CD4-positive, alpha-beta T cell (primary cell): Measurements from ENCODE around the gene KRT5. TPM values are rescaled to one million over a fixed set of nuclear protein-coding genes. Genes with fewer than 3 reads are reported as not detected.

Experiments
- ATAC-seq: fragments of 200-7000 bp; cut with Tn5 transposase; one replicate; pipeline ENCODE4 v1.10.0; 2022; ENCODE audit warnings: mild to moderate bottlenecking; ENCODE audit not compliant: poor library complexity
- CTCF ChIA-PET: fragments of 350-600 bp; sonication (Branson Sonifier 250); formaldehyde crosslinking; loops from one replicate; lab custom pipeline; 2021; ENCODE audit warnings: antibody characterized with exemption, inconsistent platforms; lab: Charles Lee
- POLR2A ChIA-PET: fragments of 350-600 bp; sonication (Branson Sonifier 250); formaldehyde crosslinking; loops from one replicate; lab custom pipeline; 2021; ENCODE audit warnings: antibody characterized with exemption, inconsistent platforms; lab: Charles Lee
- DNase-seq, 14 experiments: peaks; one replicate each; pipeline ENCODE4 v3.0.0-alpha.2; 2013 to 2020; ENCODE audit warnings: mixed read lengths in 2 of 14
- H3K27ac ChIP-seq, 2 donors: one replicate each; pipeline versions ENCODE4 v1.5.1 to v1.7.0; 2013; ENCODE audit warnings: low read length in 2 of 2, low read depth in 1 of 2, mild to moderate bottlenecking in 1 of 2
- H3K27me3 ChIP-seq, 2 experiments: 1 replicate in 1 of 2; 2 replicates in 1 of 2; pipeline versions ENCODE4 v1.6.1 to v1.7.0; 2013; ENCODE audit warnings: low read length in 2 of 2, control low read depth in 1 of 2, mild to moderate bottlenecking in 1 of 2, moderate library complexity in 1 of 2; ENCODE audit not compliant: insufficient read depth in 2 of 2, control insufficient read depth in 1 of 2
- H3K36me3 ChIP-seq: one replicate; pipeline ENCODE4 v1.6.1; 2013; ENCODE audit warnings: low read length, control low read depth; ENCODE audit not compliant: insufficient read depth
- H3K4me1 ChIP-seq: one replicate; pipeline ENCODE4 v1.6.1; 2013; ENCODE audit warnings: low read length, control low read depth; ENCODE audit not compliant: insufficient read depth
- H3K4me3 ChIP-seq: one replicate; pipeline ENCODE4 v1.5.1; 2013; ENCODE audit warnings: mild to moderate bottlenecking, low read length, moderate library complexity
- H3K9me3 ChIP-seq, 2 experiments: 1 replicate in 1 of 2; 2 replicates in 1 of 2; pipeline versions ENCODE4 v1.6.1 to v1.7.0; 2013; ENCODE audit warnings: low read length in 2 of 2, mild to moderate bottlenecking in 2 of 2, control low read depth in 1 of 2, moderate library complexity in 1 of 2; ENCODE audit not compliant: control insufficient read depth in 1 of 2, insufficient read depth in 1 of 2
- H3K27ac Mint-ChIP-seq: one replicate; pipeline ENCODE4 v1.8.0; 2020; ENCODE audit warnings: mixed read lengths
- H3K27me3 Mint-ChIP-seq: one replicate; pipeline ENCODE4 v1.8.0; 2021; ENCODE audit warnings: mixed read lengths
- H3K36me3 Mint-ChIP-seq: one replicate; pipeline ENCODE4 v1.8.0; 2021; ENCODE audit warnings: low read depth, mixed read lengths
- H3K4me1 Mint-ChIP-seq: one replicate; pipeline ENCODE4 v1.8.0; 2021; ENCODE audit warnings: low read depth, mixed read lengths
- H3K4me3 Mint-ChIP-seq: one replicate; pipeline ENCODE4 v1.8.0; 2020; ENCODE audit warnings: mild to moderate bottlenecking, mixed read lengths
- H3K9me3 Mint-ChIP-seq: one replicate; pipeline ENCODE4 v1.8.0; 2020; ENCODE audit warnings: mixed read lengths
- CTCF ChIP-seq: fragments of 200-600 bp; IDR thresholded peaks from one replicate; pipeline ENCODE4 v1.8.0; 2022; ENCODE audit warnings: antibody characterized with exemption, mild to moderate bottlenecking
- intact Hi-C, 2 experiments: fragments of 100-400 bp; cut with DNase I in 1 of 2; cut with micrococcal nuclease in 1 of 2; formaldehyde crosslinking; loops; one replicate each; pipeline versions ENCODE4 v1.15.1 to v1.9.0; 2023 to 2025; cut with DNase I, micrococcal nuclease
- total RNA-seq, 174 experiments: library from RNA in 2 of 174; stranded (reverse) in 2 of 174; gene quantifications; one replicate each; pipeline ENCODE4 v1.2.3 and lab custom pipeline; 2021 to 2026

Gene KRT5
- total RNA-seq, 2 experiments from 2014 or later: 0.60 to 0.81 TPM

DNA sequence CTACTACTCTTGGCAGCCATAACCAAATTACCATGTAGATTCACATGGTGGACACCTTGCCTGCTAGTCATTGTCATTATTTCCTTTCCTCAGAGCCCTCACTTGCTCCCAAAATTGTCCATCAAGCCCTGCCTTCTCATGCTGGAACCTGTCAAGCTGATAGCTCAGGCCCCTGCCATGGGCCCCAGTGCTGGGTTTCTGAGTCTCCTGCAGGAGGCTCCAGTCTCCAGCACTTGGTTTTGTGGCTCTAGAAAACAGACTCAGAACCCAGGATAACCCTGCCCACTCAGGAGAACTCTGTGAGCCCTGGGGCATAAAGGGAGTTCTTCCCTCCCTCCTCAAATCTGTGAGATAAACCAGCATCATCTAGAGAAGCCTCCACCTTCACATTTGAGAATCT is 22.0 kb upstream of the KRT5 start:
- H3K4me3 Mint-ChIP-seq: no peak overlapping the region
- no peak for DNase-seq
- POLR2A ChIA-PET: no interaction called here
- H3K9me3 Mint-ChIP-seq: no peaks in the 10 kb centered on the region
- intact Hi-C loops: loop anchor here in 1 of 2 experiments (1.0 kb wide), 1 partner anchor 337 kb away; no protein-coding TSS in a partner anchor
- Histone ChIP-seq H3K36me3 (no peaks in the 10 kb centered on the region), H3K27me3 (peaks cover 0 to 3% of the 10 kb centered on the region in 2 experiments), H3K27ac (no peak overlapping the region), H3K9me3 (no peaks in the 10 kb centered on the region), H3K4me1 (no peaks in the 10 kb centered on the region), H3K4me3 (no peak overlapping the region)
- no peak for ATAC-seq
- H3K4me1 Mint-ChIP-seq: no peaks in the 10 kb centered on the region
- CTCF ChIA-PET: no interaction called here
- H3K27ac Mint-ChIP-seq: no peak overlapping the region
- H3K36me3 Mint-ChIP-seq: no peaks in the 10 kb centered on the region
- no peaks in the 10 kb centered on the region for H3K27me3 Mint-ChIP-seq
- TF ChIP-seq CTCF: no peak

DNA sequence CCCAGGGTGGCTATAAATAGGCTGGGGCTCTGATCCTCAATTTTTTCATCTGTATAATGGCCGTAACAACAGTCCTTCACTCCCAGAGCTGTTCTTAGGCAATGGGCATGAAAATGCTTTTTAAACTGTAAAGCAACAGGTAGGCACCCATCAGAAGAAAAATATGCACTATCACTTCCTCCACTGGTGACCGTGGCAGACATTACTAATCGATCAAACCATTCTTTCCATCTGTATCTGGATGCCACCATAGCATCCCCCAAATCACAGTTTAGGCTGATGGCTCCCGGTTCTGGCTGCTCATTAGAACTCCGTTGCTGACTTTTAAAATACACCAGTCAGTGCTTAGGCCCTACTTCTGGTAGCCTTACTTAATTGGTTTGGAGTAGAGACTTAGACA is 21.5 kb upstream of the KRT5 start:
- Histone ChIP-seq H3K4me3 (no peak overlapping the region), H3K9me3 (no peaks in the 10 kb centered on the region), H3K4me1 (no peaks in the 10 kb centered on the region), H3K27me3 (peaks cover 0 to 3% of the 10 kb centered on the region in 2 experiments), H3K27ac (no peak overlapping the region), H3K36me3 (no peaks in the 10 kb centered on the region)
- Mint-ChIP-seq H3K27ac (no peak overlapping the region), H3K36me3 (no peaks in the 10 kb centered on the region), H3K4me3 (no peak overlapping the region), H3K27me3 (no peaks in the 10 kb centered on the region), H3K9me3 (no peaks in the 10 kb centered on the region), H3K4me1 (no peaks in the 10 kb centered on the region)
- ChIA-PET POLR2A (no interaction called here), CTCF (no interaction called here)
- intact Hi-C loops: loop anchor here in 1 of 2 experiments (1.0 kb wide), 1 partner anchor 338 kb away; no protein-coding TSS in a partner anchor
- no peak for DNase-seq
- ATAC-seq: no peak
- TF ChIP-seq CTCF: no peak

- H3K4me1 Mint-ChIP-seq: no peaks in the 10 kb centered on the region
- no peaks in the 10 kb centered on the region for H3K27me3 Mint-ChIP-seq
- Histone ChIP-seq H3K4me3 (no peak overlapping the region), H3K9me3 (no peaks in the 10 kb centered on the region), H3K36me3 (no peaks in the 10 kb centered on the region), H3K4me1 (no peaks in the 10 kb centered on the region), H3K27ac (no peak overlapping the region), H3K27me3 (peaks cover 0 to 3% of the 10 kb centered on the region in 2 experiments)
- CTCF ChIA-PET: no interaction called here
- no peaks in the 10 kb centered on the region for H3K36me3 Mint-ChIP-seq
- no peak overlapping the region for H3K27ac Mint-ChIP-seq
- no peak for TF ChIP-seq CTCF
- ATAC-seq (no peak), DNase-seq (no peak)
- H3K9me3 Mint-ChIP-seq: no peaks in the 10 kb centered on the region
- intact Hi-C loops: no loop called here
- H3K4me3 Mint-ChIP-seq: no peak overlapping the region
- POLR2A ChIA-PET: no interaction called here
These were observed 20.3 kb upstream of the KRT5 start for GRCh38 chr12:52540531-52540930.
